NCI-H2196 (cell line): ENCODE measurements around the gene SLC44A4.

Experiments used
- DNase-seq: peaks from one replicate; lab custom pipeline; 2025; ENCODE audit not compliant: unreplicated experiment; lab: John Stamatoyannopoulos, UW

SLC44A4 gene

GRCh38 chr6:31901415-31901952 is 22.7 kb upstream of the SLC44A4 start:
- peak; percentile 39 for DNase-seq

DNA sequence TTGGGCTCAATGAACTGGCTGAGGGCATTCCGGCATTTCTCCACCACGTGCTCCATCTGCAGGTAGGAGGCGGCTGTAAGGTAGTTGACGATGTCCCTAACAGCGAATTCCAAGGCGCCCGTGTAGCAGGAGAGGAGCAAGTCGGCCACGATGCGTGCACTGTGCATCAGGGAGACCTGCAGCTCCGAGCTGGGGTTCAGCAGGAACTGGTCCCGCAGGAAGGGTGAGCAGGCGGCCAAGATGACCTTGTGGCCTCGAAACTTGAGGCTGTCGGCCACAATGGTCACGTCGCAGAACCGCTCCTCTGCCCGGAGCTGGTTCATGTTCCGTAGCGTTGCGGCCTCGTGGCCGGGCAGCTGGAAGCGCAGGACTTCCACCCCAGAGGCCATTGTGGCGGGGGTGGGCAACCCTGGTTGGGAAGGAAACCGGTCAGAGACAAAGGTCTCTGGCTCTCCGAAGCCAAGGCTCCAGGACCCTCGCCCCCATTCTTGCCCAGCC is 22.2 kb upstream of the SLC44A4 start:
- DNase-seq = no peak

GRCh38 chr6:31899882-31900722 is 21.3 kb upstream of the SLC44A4 start:
- no peak for DNase-seq

GRCh38 chr6:31899215-31899614 is 20.4 kb upstream of the SLC44A4 start:
- no peak for DNase-seq

- peak; percentile 54 for DNase-seq
These were observed 19.7 kb upstream of the SLC44A4 start for GRCh38 chr6:31898383-31899011.

DNA sequence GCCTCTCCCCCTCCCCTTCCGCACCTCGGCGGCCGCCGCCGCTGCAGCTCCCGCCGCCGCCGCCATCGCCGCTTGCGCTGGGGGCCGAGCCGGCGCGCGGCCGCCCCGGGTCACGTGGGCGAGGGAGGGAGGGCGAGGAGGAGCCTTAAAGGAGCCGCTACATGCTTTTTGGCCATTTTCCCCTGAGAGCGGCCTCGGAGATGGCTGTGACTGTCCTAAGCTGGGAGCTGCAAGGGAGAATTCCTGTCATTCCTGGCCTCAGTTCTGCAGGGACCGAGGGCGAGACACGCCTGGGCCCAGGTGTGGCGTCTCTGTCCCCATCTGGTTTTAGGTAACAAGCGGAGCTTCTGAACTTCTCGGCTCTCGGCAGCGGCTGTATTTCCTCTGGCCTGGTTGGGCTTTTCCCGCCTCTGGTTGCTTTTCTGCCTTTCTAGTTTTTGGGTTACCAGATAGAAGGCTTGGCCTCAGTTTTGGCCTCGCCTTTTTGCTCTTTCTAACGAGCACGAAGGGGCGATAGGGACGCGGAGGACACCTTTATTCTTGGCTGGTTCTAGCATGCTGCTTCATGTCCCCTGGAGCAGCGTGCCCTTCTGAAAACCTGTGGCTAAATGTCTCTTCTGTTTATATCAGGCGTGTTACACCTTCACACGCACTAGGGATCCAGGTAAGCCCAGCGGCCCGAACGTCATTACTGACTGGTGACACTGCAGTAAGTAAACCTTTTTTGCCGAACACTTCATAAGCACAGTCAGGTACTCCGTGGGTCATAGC is 19.0 kb upstream of the SLC44A4 start, which contains the start of gene EHMT2:
Gene EHMT2 (minus strand): TSS at position 87 of the 771 bp plus-strand sequence. CDS start 21 bp downstream, at position 66.
- peak; percentile 89 for DNase-seq

DNA sequence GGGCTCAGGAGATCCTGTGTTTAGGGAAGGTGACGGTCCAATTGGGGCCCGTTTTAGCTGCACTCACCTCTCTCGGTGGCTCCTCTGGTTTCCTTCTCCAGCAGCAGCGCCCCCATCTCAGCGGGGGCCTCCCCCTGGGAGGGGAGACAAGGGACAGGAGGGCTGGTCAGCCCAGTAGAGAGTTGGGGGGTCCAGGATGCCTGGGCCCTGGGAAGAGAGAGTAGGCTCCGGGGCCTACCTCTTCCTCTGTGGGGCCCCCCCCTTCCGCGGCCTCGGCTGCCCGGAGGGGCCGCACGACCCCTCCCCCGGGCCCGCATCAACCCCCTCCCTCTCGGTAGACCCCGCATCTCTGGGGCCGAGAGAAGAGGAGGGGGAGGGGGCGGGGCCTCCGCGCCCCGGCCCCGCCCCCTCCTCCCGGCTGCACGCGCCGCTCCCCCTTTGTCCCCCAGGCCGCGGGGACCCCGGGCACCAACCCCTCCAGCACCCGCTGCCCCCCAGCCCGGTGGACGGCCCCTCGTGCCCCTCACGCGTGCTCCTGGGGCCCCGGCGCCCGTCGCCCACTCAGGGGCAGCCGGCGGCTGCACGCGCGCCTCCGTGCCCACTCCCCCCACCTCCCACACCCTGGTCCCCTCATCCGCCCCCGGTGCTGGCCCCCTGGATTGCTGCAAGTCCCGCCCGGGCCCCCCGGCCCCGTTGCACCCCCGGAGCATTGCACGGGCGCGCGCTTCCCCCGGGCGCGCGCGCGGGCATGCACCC is 18.2 kb upstream of the SLC44A4 start:
- DNase-seq = no peak

DNA sequence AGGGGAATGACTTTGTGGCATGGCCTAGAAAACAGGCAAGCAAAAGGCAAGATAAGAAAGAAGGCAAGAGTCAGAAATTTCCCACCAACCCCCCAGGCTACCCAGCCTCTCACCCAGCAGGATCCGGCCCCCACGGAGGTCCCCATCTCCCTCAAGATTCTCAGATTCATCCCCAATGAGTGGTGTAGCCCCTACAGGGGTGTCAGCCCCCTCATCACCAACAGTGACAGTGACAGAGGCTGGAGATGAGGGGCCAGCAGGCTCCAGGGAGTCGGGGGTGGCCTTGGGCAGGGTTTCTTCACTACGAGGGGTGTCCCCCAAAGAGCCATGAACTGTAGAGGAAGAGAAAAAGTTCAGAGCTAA is 17.7 kb upstream of the SLC44A4 start:
- no peak for DNase-seq

DNA sequence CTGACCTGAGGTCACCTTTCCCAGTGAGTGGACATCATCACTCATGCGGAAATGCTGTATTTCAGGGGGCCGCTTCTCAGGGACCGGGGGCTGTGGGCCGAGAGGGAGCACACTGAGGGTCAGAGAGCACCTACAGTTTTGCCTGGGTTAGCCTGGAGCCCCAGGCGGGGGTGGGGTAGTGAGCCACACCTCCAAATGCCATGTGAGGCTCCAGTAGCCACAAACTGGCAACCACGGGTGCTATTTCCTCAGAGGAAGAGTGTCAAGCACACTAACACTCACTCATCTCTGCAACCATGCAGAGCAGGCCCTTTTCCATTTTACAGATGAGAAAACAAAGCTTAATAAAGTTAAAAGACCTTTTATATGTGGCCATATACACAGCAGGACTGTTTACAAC is 14.0 kb upstream of the SLC44A4 start:
- no peak for DNase-seq

GRCh38 chr6:31889331-31889972 is 10.7 kb upstream of the SLC44A4 start:
- DNase-seq = no peak

- DNase-seq = peak; percentile 49
These were observed 9.8 kb upstream of the SLC44A4 start for GRCh38 chr6:31888276-31889258.

DNA sequence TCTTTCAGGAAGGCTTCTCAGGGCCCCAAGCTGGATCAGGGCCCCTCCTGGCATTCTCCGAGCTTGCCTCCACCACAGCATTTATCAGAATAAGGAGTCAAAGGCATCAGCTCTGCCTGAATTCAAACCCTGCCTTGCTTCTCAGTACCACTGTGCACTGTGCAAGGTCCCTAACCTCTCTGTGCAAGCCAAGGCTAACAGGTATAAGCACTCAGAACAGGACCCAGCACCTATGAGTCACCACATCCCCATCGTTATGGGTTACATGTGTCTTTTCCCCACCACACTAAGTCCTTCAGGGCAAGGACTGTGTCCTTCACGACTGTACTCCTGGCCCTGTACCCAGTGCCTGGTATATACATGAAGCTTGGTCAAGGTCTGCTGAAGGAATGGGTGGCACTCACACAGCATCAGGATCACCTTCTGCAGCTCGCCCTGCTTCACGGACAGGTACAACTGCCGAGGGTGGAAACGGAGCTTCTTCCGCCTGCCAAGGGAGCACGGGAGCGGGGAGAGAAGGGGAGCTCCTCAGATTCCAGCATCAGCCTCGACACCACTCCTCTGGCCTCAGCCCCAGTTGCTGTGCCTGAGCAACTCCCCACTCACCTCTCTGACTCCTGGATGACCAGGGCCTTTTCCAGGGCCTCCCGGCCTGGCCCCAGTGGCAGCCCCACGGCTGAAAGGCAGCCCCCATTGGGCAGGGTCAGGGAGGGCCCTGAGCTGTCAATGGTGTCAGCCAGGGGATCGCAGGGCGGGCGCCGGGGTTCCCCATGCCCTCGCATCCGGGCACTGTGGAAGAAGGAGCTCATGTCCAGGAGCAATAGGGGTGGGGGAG is 8.6 kb upstream of the SLC44A4 start:
- no peak for DNase-seq

DNA sequence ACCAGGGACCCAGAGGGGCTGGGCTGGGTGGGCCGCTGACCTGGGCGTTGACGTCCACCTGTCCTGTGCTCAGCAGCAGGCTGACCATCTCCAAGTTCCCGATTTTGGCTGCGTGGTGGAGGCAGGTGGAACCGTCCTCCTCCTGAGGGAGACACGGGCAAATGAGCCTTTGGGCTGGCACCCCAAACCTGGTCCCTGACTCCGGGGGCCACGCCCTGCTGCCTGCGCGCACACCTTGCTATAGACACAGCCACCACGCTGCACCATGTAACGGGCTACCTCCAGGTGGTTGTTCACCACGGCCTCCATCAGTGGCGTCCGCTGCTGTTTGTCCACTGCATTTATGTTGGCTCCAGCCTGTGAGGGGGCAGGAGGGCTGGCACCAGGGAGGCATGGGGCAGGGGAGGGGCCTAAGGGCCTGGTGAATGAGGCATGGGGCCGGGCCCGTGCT is 7.8 kb upstream of the SLC44A4 start:
- DNase-seq = no peak

- DNase-seq = no peak
These were observed 5.8 kb upstream of the SLC44A4 start for GRCh38 chr6:31884528-31885035.

GRCh38 chr6:31883676-31884075 is 4.9 kb upstream of the SLC44A4 start:
- DNase-seq = no peak

GRCh38 chr6:31882344-31882743 is 3.5 kb upstream of the SLC44A4 start:
- DNase-seq = peak; percentile 85

- no peak for DNase-seq
These were observed 2.5 kb upstream of the SLC44A4 start for GRCh38 chr6:31881136-31881859.
